ENCODE measurements around the gene SLIT1. TPM values are rescaled to one million over a fixed set of nuclear protein-coding genes. Genes with fewer than 3 reads are reported as not detected.

The SLIT1 gene
- total RNA-seq, 1 donor from 2014 or later: under 0.01 TPM

- Histone ChIP-seq H3K27ac (ENCODE audit: low read depth, low read length) (no peak overlapping the region), H3K9me3 (ENCODE audit: control insufficient read depth in 3 of 3, low read length in 3 of 3) (no peaks in the 10 kb centered on the region), H3K4me3 (ENCODE audit: low read length in 3 of 3) (peak overlapping the region in 1 of 3 donors; percentile 23), H3K27me3 (ENCODE audit: control insufficient read depth in 3 of 3, insufficient read depth in 3 of 3, low read length in 3 of 3) (no peaks in the 10 kb centered on the region), H3K9ac (ENCODE audit: low read depth in 1 of 3, low read length in 3 of 3) (no peak overlapping the region), H3K4me1 (ENCODE audit: control insufficient read depth in 3 of 3, insufficient read depth in 3 of 3, low read length in 3 of 3) (peaks cover 5 to 12% (median 12%) of the 10 kb centered on the region in 3 donors), H3K36me3 (ENCODE audit: control insufficient read depth in 3 of 3, insufficient read depth in 3 of 3, low read length in 3 of 3) (no peaks in the 10 kb centered on the region)
These were observed 76.2 kb downstream of the SLIT1 start for GRCh38 chr10:97109547-97109946.

- Histone ChIP-seq H3K36me3 (ENCODE audit: control insufficient read depth in 3 of 3, insufficient read depth in 3 of 3, low read length in 3 of 3) (no peaks in the 10 kb centered on the region), H3K4me1 (ENCODE audit: control insufficient read depth in 3 of 3, insufficient read depth in 3 of 3, low read length in 3 of 3) (peaks cover 5 to 12% (median 12%) of the 10 kb centered on the region in 3 donors), H3K27me3 (ENCODE audit: control insufficient read depth in 3 of 3, insufficient read depth in 3 of 3, low read length in 3 of 3) (no peaks in the 10 kb centered on the region), H3K9me3 (ENCODE audit: control insufficient read depth in 3 of 3, low read length in 3 of 3) (no peaks in the 10 kb centered on the region), H3K9ac (ENCODE audit: low read depth in 1 of 3, low read length in 3 of 3) (no peak overlapping the region), H3K27ac (ENCODE audit: low read depth, low read length) (no peak overlapping the region), H3K4me3 (ENCODE audit: low read length in 3 of 3) (no peak overlapping the region)
These were observed 78.2 kb downstream of the SLIT1 start for GRCh38 chr10:97107551-97107950.

GRCh38 chr10:97106207-97106606 lies 79.6 kb downstream of the SLIT1 start:
- no peak overlapping the region for H3K4me3 ChIP-seq (ENCODE audit: low read length in 3 of 3)
- H3K9ac ChIP-seq (ENCODE audit: low read depth in 1 of 3, low read length in 3 of 3): no peak overlapping the region
- H3K9me3 ChIP-seq (ENCODE audit: control insufficient read depth in 3 of 3, low read length in 3 of 3): no peaks in the 10 kb centered on the region
- peaks cover 5 to 12% (median 12%) of the 10 kb centered on the region in 3 donors for H3K4me1 ChIP-seq (ENCODE audit: control insufficient read depth in 3 of 3, insufficient read depth in 3 of 3, low read length in 3 of 3)
- no peak overlapping the region for H3K27ac ChIP-seq (ENCODE audit: low read depth, low read length)
- no peaks in the 10 kb centered on the region for H3K36me3 ChIP-seq (ENCODE audit: control insufficient read depth in 3 of 3, insufficient read depth in 3 of 3, low read length in 3 of 3)
- H3K27me3 ChIP-seq (ENCODE audit: control insufficient read depth in 3 of 3, insufficient read depth in 3 of 3, low read length in 3 of 3): no peaks in the 10 kb centered on the region

- H3K9ac ChIP-seq (ENCODE audit: low read depth in 1 of 3, low read length in 3 of 3): no peak overlapping the region
- no peaks in the 10 kb centered on the region for H3K9me3 ChIP-seq (ENCODE audit: control insufficient read depth in 3 of 3, low read length in 3 of 3)
- no peaks in the 10 kb centered on the region for H3K27me3 ChIP-seq (ENCODE audit: control insufficient read depth in 3 of 3, insufficient read depth in 3 of 3, low read length in 3 of 3)
- peaks cover 5 to 10% (median 10%) of the 10 kb centered on the region in 3 donors for H3K4me1 ChIP-seq (ENCODE audit: control insufficient read depth in 3 of 3, insufficient read depth in 3 of 3, low read length in 3 of 3)
- no peaks in the 10 kb centered on the region for H3K36me3 ChIP-seq (ENCODE audit: control insufficient read depth in 3 of 3, insufficient read depth in 3 of 3, low read length in 3 of 3)
- no peak overlapping the region for H3K4me3 ChIP-seq (ENCODE audit: low read length in 3 of 3)
- H3K27ac ChIP-seq (ENCODE audit: low read depth, low read length): no peak overlapping the region
These were observed 80.5 kb downstream of the SLIT1 start for GRCh38 chr10:97105303-97105702.

- no peaks in the 10 kb centered on the region for H3K4me1 ChIP-seq (ENCODE audit: control insufficient read depth in 3 of 3, insufficient read depth in 3 of 3, low read length in 3 of 3)
- no peak overlapping the region for H3K9ac ChIP-seq (ENCODE audit: low read depth in 1 of 3, low read length in 3 of 3)
- no peaks in the 10 kb centered on the region for H3K27me3 ChIP-seq (ENCODE audit: control insufficient read depth in 3 of 3, insufficient read depth in 3 of 3, low read length in 3 of 3)
- H3K4me3 ChIP-seq (ENCODE audit: low read length in 3 of 3): no peak overlapping the region
- H3K9me3 ChIP-seq (ENCODE audit: control insufficient read depth in 3 of 3, low read length in 3 of 3): no peaks in the 10 kb centered on the region
- H3K36me3 ChIP-seq (ENCODE audit: control insufficient read depth in 3 of 3, insufficient read depth in 3 of 3, low read length in 3 of 3): no peaks in the 10 kb centered on the region
- no peak overlapping the region for H3K27ac ChIP-seq (ENCODE audit: low read depth, low read length)
These were observed 82.3 kb downstream of the SLIT1 start for GRCh38 chr10:97103316-97104080.

- no peaks in the 10 kb centered on the region for H3K36me3 ChIP-seq (ENCODE audit: control insufficient read depth in 3 of 3, insufficient read depth in 3 of 3, low read length in 3 of 3)
- H3K4me3 ChIP-seq (ENCODE audit: low read length in 3 of 3): no peak overlapping the region
- no peak overlapping the region for H3K9ac ChIP-seq (ENCODE audit: low read depth in 1 of 3, low read length in 3 of 3)
- peaks cover 0 to 2% (median 0%) of the 10 kb centered on the region in 3 donors for H3K4me1 ChIP-seq (ENCODE audit: control insufficient read depth in 3 of 3, insufficient read depth in 3 of 3, low read length in 3 of 3)
- no peaks in the 10 kb centered on the region for H3K9me3 ChIP-seq (ENCODE audit: control insufficient read depth in 3 of 3, low read length in 3 of 3)
- no peaks in the 10 kb centered on the region for H3K27me3 ChIP-seq (ENCODE audit: control insufficient read depth in 3 of 3, insufficient read depth in 3 of 3, low read length in 3 of 3)
- H3K27ac ChIP-seq (ENCODE audit: low read depth, low read length): no peak overlapping the region
These were observed 83.3 kb downstream of the SLIT1 start for GRCh38 chr10:97102441-97102840.

- H3K9ac ChIP-seq (ENCODE audit: low read depth in 1 of 3, low read length in 3 of 3): no peak overlapping the region
- no peaks in the 10 kb centered on the region for H3K36me3 ChIP-seq (ENCODE audit: control insufficient read depth in 3 of 3, insufficient read depth in 3 of 3, low read length in 3 of 3)
- H3K9me3 ChIP-seq (ENCODE audit: control insufficient read depth in 3 of 3, low read length in 3 of 3): no peaks in the 10 kb centered on the region
- no peak overlapping the region for H3K4me3 ChIP-seq (ENCODE audit: low read length in 3 of 3)
- H3K27ac ChIP-seq (ENCODE audit: low read depth, low read length): no peak overlapping the region
- peaks cover 8 to 9% (median 8%) of the 10 kb centered on the region in 3 donors for H3K4me1 ChIP-seq (ENCODE audit: control insufficient read depth in 3 of 3, insufficient read depth in 3 of 3, low read length in 3 of 3)
- no peaks in the 10 kb centered on the region for H3K27me3 ChIP-seq (ENCODE audit: control insufficient read depth in 3 of 3, insufficient read depth in 3 of 3, low read length in 3 of 3)
These were observed 84.4 kb downstream of the SLIT1 start for GRCh38 chr10:97101166-97101940.

- Histone ChIP-seq H3K27me3 (ENCODE audit: control insufficient read depth in 3 of 3, insufficient read depth in 3 of 3, low read length in 3 of 3) (no peaks in the 10 kb centered on the region), H3K9me3 (ENCODE audit: control insufficient read depth in 3 of 3, low read length in 3 of 3) (no peaks in the 10 kb centered on the region), H3K4me3 (ENCODE audit: low read length in 3 of 3) (no peak overlapping the region), H3K4me1 (ENCODE audit: control insufficient read depth in 3 of 3, insufficient read depth in 3 of 3, low read length in 3 of 3) (peaks cover 13 to 15% (median 15%) of the 10 kb centered on the region in 3 donors), H3K9ac (ENCODE audit: low read depth in 1 of 3, low read length in 3 of 3) (no peak overlapping the region), H3K27ac (ENCODE audit: low read depth, low read length) (no peak overlapping the region), H3K36me3 (ENCODE audit: control insufficient read depth in 3 of 3, insufficient read depth in 3 of 3, low read length in 3 of 3) (no peaks in the 10 kb centered on the region)
These were observed 85.1 kb downstream of the SLIT1 start for GRCh38 chr10:97100657-97101056.

- Histone ChIP-seq H3K9ac (ENCODE audit: low read depth in 1 of 3, low read length in 3 of 3) (no peak overlapping the region), H3K4me3 (ENCODE audit: low read length in 3 of 3) (no peak overlapping the region), H3K9me3 (ENCODE audit: control insufficient read depth in 3 of 3, low read length in 3 of 3) (no peaks in the 10 kb centered on the region), H3K4me1 (ENCODE audit: control insufficient read depth in 3 of 3, insufficient read depth in 3 of 3, low read length in 3 of 3) (peaks cover 18 to 21% (median 20%) of the 10 kb centered on the region in 3 donors), H3K27ac (ENCODE audit: low read depth, low read length) (no peak overlapping the region), H3K27me3 (ENCODE audit: control insufficient read depth in 3 of 3, insufficient read depth in 3 of 3, low read length in 3 of 3) (no peaks in the 10 kb centered on the region), H3K36me3 (ENCODE audit: control insufficient read depth in 3 of 3, insufficient read depth in 3 of 3, low read length in 3 of 3) (no peaks in the 10 kb centered on the region)
These were observed 85.9 kb downstream of the SLIT1 start for GRCh38 chr10:97099868-97100267.

- Histone ChIP-seq H3K4me1 (ENCODE audit: control insufficient read depth in 3 of 3, insufficient read depth in 3 of 3, low read length in 3 of 3) (peaks cover 18 to 21% (median 20%) of the 10 kb centered on the region in 3 donors), H3K36me3 (ENCODE audit: control insufficient read depth in 3 of 3, insufficient read depth in 3 of 3, low read length in 3 of 3) (no peaks in the 10 kb centered on the region), H3K27ac (ENCODE audit: low read depth, low read length) (no peak overlapping the region), H3K27me3 (ENCODE audit: control insufficient read depth in 3 of 3, insufficient read depth in 3 of 3, low read length in 3 of 3) (no peaks in the 10 kb centered on the region), H3K9me3 (ENCODE audit: control insufficient read depth in 3 of 3, low read length in 3 of 3) (no peaks in the 10 kb centered on the region), H3K9ac (ENCODE audit: low read depth in 1 of 3, low read length in 3 of 3) (no peak overlapping the region), H3K4me3 (ENCODE audit: low read length in 3 of 3) (no peak overlapping the region)
These were observed 86.7 kb downstream of the SLIT1 start for GRCh38 chr10:97099089-97099488.

Data from skeletal muscle tissue (tissue), 4 donors.